Parathyroid adenoma (tissue), 2 donors: ENCODE data around the gene NMNAT2.

Experiments used
- H2AFZ ChIP-seq: fragments of 300-600 bp; sonication (generic); one replicate; pipeline ENCODE4 v1.7.0; 2017; ENCODE audit warnings: antibody characterized with exemption, mild to moderate bottlenecking
- H3K27ac ChIP-seq: fragments of 300-600 bp; sonication (generic); one replicate; pipeline ENCODE4 v1.7.0; 2017
- H3K27me3 ChIP-seq: fragments of 300-600 bp; sonication (generic); one replicate; pipeline ENCODE4 v1.7.0; 2017; ENCODE audit warnings: low read length; ENCODE audit not compliant: control insufficient read depth, insufficient read depth
- H3K36me3 ChIP-seq: fragments of 300-600 bp; sonication (generic); one replicate; pipeline ENCODE4 v1.7.0; 2017; ENCODE audit warnings: low read length; ENCODE audit not compliant: control insufficient read depth, insufficient read depth
- H3K4me1 ChIP-seq: fragments of 300-600 bp; sonication (generic); one replicate; pipeline ENCODE4 v1.7.0; 2017; ENCODE audit warnings: control low read depth
- H3K4me2 ChIP-seq: fragments of 300-600 bp; sonication (generic); one replicate; pipeline ENCODE4 v1.7.0; 2017; ENCODE audit warnings: low read length
- H3K4me3 ChIP-seq: fragments of 300-600 bp; sonication (generic); one replicate; pipeline ENCODE4 v1.7.0; 2017; ENCODE audit warnings: low read depth, low read length
- H3K79me2 ChIP-seq: fragments of 300-600 bp; sonication (generic); one replicate; pipeline ENCODE4 v1.7.0; 2017; ENCODE audit warnings: control low read depth
- H3K9ac ChIP-seq: fragments of 300-600 bp; sonication (generic); one replicate; pipeline ENCODE4 v1.7.0; 2017; ENCODE audit warnings: mild to moderate bottlenecking
- H3K9me3 ChIP-seq: fragments of 300-600 bp; sonication (generic); one replicate; pipeline ENCODE4 v1.7.0; 2017; ENCODE audit warnings: low read length; ENCODE audit not compliant: control insufficient read depth
- CTCF ChIP-seq: fragments of 300-600 bp; sonication (generic); IDR thresholded peaks from one replicate; pipeline ENCODE4 v1.7.0; 2017; ENCODE audit warnings: antibody characterized with exemption, mild to moderate bottlenecking
- donor health status: primary hyperparathyroidism.

Gene NMNAT2

GRCh38 chr1:183356534-183357182 lies 61.5 kb downstream of the NMNAT2 start:
- H3K9ac ChIP-seq = no peak overlapping the region
- no peaks in the 10 kb centered on the region for H3K27me3 ChIP-seq
- H3K36me3 ChIP-seq = no peaks in the 10 kb centered on the region
- no peak overlapping the region for H2AFZ ChIP-seq
- H3K9me3 ChIP-seq = no peaks in the 10 kb centered on the region
- H3K4me1 ChIP-seq = peaks cover 3% of the 10 kb centered on the region
- TF ChIP-seq CTCF = no peak
- H3K79me2 ChIP-seq = no peaks in the 10 kb centered on the region
- H3K4me2 ChIP-seq = no peak overlapping the region
- no peak overlapping the region for H3K27ac ChIP-seq
- no peak overlapping the region for H3K4me3 ChIP-seq

- Histone ChIP-seq H3K27ac (no peak overlapping the region), H3K4me3 (no peak overlapping the region), H3K9ac (no peak overlapping the region), H3K79me2 (no peaks in the 10 kb centered on the region), H3K27me3 (no peaks in the 10 kb centered on the region), H3K9me3 (no peaks in the 10 kb centered on the region), H3K36me3 (no peaks in the 10 kb centered on the region), H2AFZ (no peak overlapping the region), H3K4me1 (peaks cover 3% of the 10 kb centered on the region), H3K4me2 (no peak overlapping the region)
- no peak for TF ChIP-seq CTCF
Measured at GRCh38 chr1:183355797-183356196, 62.4 kb downstream of the NMNAT2 start.

- H3K4me1 ChIP-seq = peaks cover 3% of the 10 kb centered on the region
Measured at GRCh38 chr1:183355181-183355580, 63.0 kb downstream of the NMNAT2 start.

GRCh38 chr1:183353597-183353996 lies 64.6 kb downstream of the NMNAT2 start:
- no peaks in the 10 kb centered on the region for H3K9me3 ChIP-seq
- H3K9ac ChIP-seq = no peak overlapping the region
- H3K4me3 ChIP-seq = no peak overlapping the region
- no peaks in the 10 kb centered on the region for H3K27me3 ChIP-seq
- H3K36me3 ChIP-seq = no peaks in the 10 kb centered on the region
- no peak overlapping the region for H3K4me2 ChIP-seq
- no peak overlapping the region for H3K27ac ChIP-seq
- no peak overlapping the region for H2AFZ ChIP-seq
- H3K4me1 ChIP-seq = peaks cover 3% of the 10 kb centered on the region
- no peak for TF ChIP-seq CTCF
- no peaks in the 10 kb centered on the region for H3K79me2 ChIP-seq

More at GRCh38 chr1:183355181-183355580, 63.0 kb downstream of the NMNAT2 start:
- Histone ChIP-seq H3K9ac (no peak overlapping the region), H3K27ac (no peak overlapping the region), H3K9me3 (no peaks in the 10 kb centered on the region), H3K27me3 (no peaks in the 10 kb centered on the region), H3K36me3 (no peaks in the 10 kb centered on the region), H3K79me2 (no peaks in the 10 kb centered on the region), H3K4me3 (no peak overlapping the region), H3K4me2 (no peak overlapping the region), H2AFZ (no peak overlapping the region)
- no peak for TF ChIP-seq CTCF

- no peak overlapping the region for H3K4me2 ChIP-seq
- TF ChIP-seq CTCF = no peak
- no peaks in the 10 kb centered on the region for H3K27me3 ChIP-seq
- no peak overlapping the region for H2AFZ ChIP-seq
- H3K4me3 ChIP-seq = no peak overlapping the region
- no peaks in the 10 kb centered on the region for H3K79me2 ChIP-seq
- H3K27ac ChIP-seq = peak overlapping the region; percentile 41
- H3K9me3 ChIP-seq = no peaks in the 10 kb centered on the region
- peaks cover 3% of the 10 kb centered on the region for H3K4me1 ChIP-seq
- no peaks in the 10 kb centered on the region for H3K36me3 ChIP-seq
- no peak overlapping the region for H3K9ac ChIP-seq
Measured at GRCh38 chr1:183349201-183349711, 68.9 kb downstream of the NMNAT2 start.
